SJCRH30 (cell line): ENCODE results near the gene GALNT7. TPM values are rescaled to one million over a fixed set of nuclear protein-coding genes. Genes with fewer than 3 reads are reported as not detected.

Experiments
- DNase-seq, 2 experiments: peaks; one replicate each; pipeline ENCODE4 v3.0.0-alpha.2; 2015 to 2020
- H3K27ac ChIP-seq: fragments of 250-450 bp; sonication (Bioruptor Pico); 2 replicates; pipeline ENCODE4 v1.5.1; 2020; ENCODE audit warnings: mild to moderate bottlenecking, moderate library complexity
- H3K27me3 ChIP-seq: fragments of 250-450 bp; sonication (Bioruptor Pico); 2 replicates; pipeline ENCODE4 v1.5.1; 2020; ENCODE audit warnings: mild to moderate bottlenecking, moderate library complexity
- H3K36me3 ChIP-seq: fragments of 250-450 bp; sonication (Bioruptor Pico); 2 replicates; pipeline ENCODE4 v1.5.1; 2020; ENCODE audit warnings: mild to moderate bottlenecking, moderate library complexity
- H3K4me1 ChIP-seq: fragments of 250-450 bp; sonication (Bioruptor Pico); 2 replicates; pipeline ENCODE4 v1.5.1; 2020; ENCODE audit warnings: mild to moderate bottlenecking, moderate library complexity
- H3K4me3 ChIP-seq: fragments of 250-450 bp; sonication (Bioruptor Pico); 2 replicates; pipeline ENCODE4 v1.5.1; 2020; ENCODE audit warnings: mild to moderate bottlenecking, moderate library complexity
- H3K9me3 ChIP-seq: fragments of 250-450 bp; sonication (Bioruptor Pico); replicated peaks from 2 replicates; pipeline ENCODE4 v1.5.1; 2020; ENCODE audit warnings: mild to moderate bottlenecking, moderate library complexity
- total RNA-seq: library from RNA; depleted of rRNA; stranded (reverse); fragments of >200 nt; shearing (Covaris generic); gene quantifications from 2 replicates; pipeline ENCODE4 v1.2.3, GENCODE V29; 2014

Gene GALNT7
- total RNA-seq, 1 experiment from 2014 or later = 48.4 TPM

DNA sequence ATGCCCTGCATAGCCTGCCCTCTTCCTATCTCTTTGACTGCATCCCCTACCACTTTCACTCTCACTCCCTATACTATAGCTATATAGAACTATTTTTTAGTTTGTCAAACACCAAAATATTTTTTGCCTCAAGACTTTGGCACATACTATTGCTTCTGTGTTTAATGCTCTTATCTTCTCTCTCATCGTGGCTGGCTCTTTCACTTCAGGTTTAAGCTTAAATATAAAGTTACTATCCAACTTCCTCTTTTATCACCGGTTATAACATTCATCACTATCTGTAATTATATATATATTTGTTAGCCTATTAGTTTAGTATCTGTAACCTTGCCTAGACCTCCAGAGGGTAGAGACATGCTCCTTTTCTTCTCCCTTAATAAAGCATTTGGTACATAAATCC, 177.0 kb downstream of the GALNT7 start:
- Histone ChIP-seq H3K9me3 (no peaks in the 10 kb centered on the region), H3K27me3 (no peaks in the 10 kb centered on the region), H3K27ac (0 out of 2 replicates have a peak overlapping the region, but pooled peaks have one; percentile 12), H3K4me3 (no peak overlapping the region), H3K36me3 (no peaks in the 10 kb centered on the region), H3K4me1 (peaks cover 9% of the 10 kb centered on the region)
- no peak for DNase-seq

- Histone ChIP-seq H3K27ac (peak overlapping the region; percentile 60), H3K9me3 (no peaks in the 10 kb centered on the region), H3K4me3 (no peak overlapping the region), H3K4me1 (peaks cover 9% of the 10 kb centered on the region), H3K36me3 (no peaks in the 10 kb centered on the region), H3K27me3 (no peaks in the 10 kb centered on the region)
- DNase-seq = peak in 1 of 2 experiments; percentile 57
Measured at GRCh38 chr4:173346074-173346473, 177.5 kb downstream of the GALNT7 start.

- DNase-seq = no peak
- no peaks in the 10 kb centered on the region for H3K36me3 ChIP-seq
- no peaks in the 10 kb centered on the region for H3K27me3 ChIP-seq
- H3K4me3 ChIP-seq = no peak overlapping the region
- H3K4me1 ChIP-seq = peaks cover 9% of the 10 kb centered on the region
- no peak overlapping the region for H3K27ac ChIP-seq
- H3K9me3 ChIP-seq = no peaks in the 10 kb centered on the region
Measured at GRCh38 chr4:173347467-173347866, 178.9 kb downstream of the GALNT7 start.

GRCh38 chr4:173357939-173358338, 189.3 kb downstream of the GALNT7 start:
- no peak overlapping the region for H3K27ac ChIP-seq

GRCh38 chr4:173360587-173361221, 192.1 kb downstream of the GALNT7 start:
- H3K27ac ChIP-seq = no peak overlapping the region
- no peaks in the 10 kb centered on the region for H3K9me3 ChIP-seq
- H3K36me3 ChIP-seq = no peaks in the 10 kb centered on the region
- H3K4me1 ChIP-seq = no peaks in the 10 kb centered on the region
- H3K4me3 ChIP-seq = no peak overlapping the region
- H3K27me3 ChIP-seq = no peaks in the 10 kb centered on the region
- DNase-seq = peak in 1 of 2 experiments; percentile 7

More at GRCh38 chr4:173357939-173358338, 189.3 kb downstream of the GALNT7 start:
- Histone ChIP-seq H3K4me1 (no peaks in the 10 kb centered on the region), H3K9me3 (no peaks in the 10 kb centered on the region), H3K36me3 (no peaks in the 10 kb centered on the region), H3K27me3 (no peaks in the 10 kb centered on the region), H3K4me3 (no peak overlapping the region)
- DNase-seq = no peak

DNA sequence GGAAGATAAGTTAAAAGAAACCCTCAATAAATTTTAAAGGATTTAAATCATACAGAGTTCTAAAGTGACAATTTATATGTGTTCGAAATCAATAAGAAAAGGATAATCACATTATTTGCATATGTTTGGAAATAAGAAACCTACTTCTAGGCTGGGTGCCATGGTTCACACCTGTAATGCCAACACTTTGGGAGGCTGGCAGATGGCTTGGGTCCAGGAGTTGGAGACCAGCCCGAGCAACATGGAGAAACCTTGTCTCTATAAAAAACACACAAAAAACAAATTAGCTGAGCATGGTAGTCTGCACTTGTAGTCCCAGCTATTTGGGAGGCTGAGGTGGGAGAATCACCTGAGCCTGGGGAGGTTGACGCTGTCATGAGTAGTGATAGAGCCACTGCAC, 194.1 kb downstream of the GALNT7 start:
- Histone ChIP-seq H3K4me1 (no peaks in the 10 kb centered on the region), H3K4me3 (no peak overlapping the region), H3K27ac (no peak overlapping the region), H3K9me3 (no peaks in the 10 kb centered on the region), H3K27me3 (no peaks in the 10 kb centered on the region), H3K36me3 (no peaks in the 10 kb centered on the region)
- DNase-seq = no peak

DNA sequence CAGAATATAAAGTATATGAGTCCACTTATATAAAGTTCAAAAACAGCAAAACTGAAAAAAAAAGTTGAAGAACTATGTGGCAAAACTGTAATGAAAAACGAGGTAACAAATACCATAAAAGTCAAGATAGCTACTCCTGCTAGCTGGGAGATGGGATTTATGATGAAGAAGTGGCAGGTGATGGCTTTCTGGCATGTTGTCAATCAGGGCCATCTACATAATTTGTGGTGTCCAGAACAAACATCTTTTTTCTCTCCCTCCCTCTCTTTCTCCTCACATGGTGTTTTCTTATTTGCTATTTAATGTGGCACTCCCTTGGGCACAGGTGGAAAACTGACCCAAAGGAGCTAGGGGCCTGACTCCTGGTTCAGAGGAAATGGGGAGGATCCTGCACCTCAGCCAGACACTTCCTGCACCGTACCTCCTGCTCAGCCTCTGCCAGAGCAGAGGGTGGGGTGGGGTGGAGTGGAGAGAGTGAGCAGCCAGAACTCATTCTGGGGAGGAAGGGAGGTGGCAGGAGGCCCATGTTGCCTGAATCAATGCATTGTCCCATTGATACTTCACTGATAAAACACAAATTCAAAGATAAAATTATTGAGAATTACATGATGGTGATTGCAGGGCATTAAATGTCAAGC, 196.9 kb downstream of the GALNT7 start:
- no peak for DNase-seq
- Histone ChIP-seq H3K4me1 (no peaks in the 10 kb centered on the region), H3K9me3 (no peaks in the 10 kb centered on the region), H3K27ac (no peak overlapping the region), H3K4me3 (no peak overlapping the region), H3K36me3 (no peaks in the 10 kb centered on the region), H3K27me3 (no peaks in the 10 kb centered on the region)

- DNase-seq = no peak
- Histone ChIP-seq H3K27ac (no peak overlapping the region), H3K36me3 (no peaks in the 10 kb centered on the region), H3K27me3 (no peaks in the 10 kb centered on the region), H3K4me1 (no peaks in the 10 kb centered on the region), H3K9me3 (no peaks in the 10 kb centered on the region), H3K4me3 (no peak overlapping the region)
Measured at GRCh38 chr4:173367285-173367684, 198.7 kb downstream of the GALNT7 start.

DNA sequence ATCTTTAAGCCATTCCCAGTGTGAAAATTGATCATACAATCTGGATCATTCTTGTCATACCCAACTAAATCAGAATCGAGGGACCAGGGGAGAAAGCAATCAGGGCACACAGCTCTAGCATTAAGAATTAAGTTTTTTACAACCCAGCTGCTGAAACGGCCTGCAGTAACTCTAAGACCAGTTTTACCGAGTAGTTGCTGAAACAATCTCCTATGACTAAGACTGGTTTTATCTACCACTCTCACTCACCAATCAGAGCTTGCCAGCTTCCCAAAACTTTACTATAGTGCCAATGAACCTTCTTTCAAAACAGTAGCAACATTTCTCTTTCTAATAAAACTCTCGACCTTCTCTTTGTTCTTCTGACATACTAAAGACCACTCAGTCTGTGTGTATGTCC, 199.3 kb downstream of the GALNT7 start:
- no peak for DNase-seq
- Histone ChIP-seq H3K27ac (no peak overlapping the region), H3K4me1 (no peaks in the 10 kb centered on the region), H3K9me3 (no peaks in the 10 kb centered on the region), H3K36me3 (no peaks in the 10 kb centered on the region), H3K27me3 (no peaks in the 10 kb centered on the region), H3K4me3 (no peak overlapping the region)

DNA sequence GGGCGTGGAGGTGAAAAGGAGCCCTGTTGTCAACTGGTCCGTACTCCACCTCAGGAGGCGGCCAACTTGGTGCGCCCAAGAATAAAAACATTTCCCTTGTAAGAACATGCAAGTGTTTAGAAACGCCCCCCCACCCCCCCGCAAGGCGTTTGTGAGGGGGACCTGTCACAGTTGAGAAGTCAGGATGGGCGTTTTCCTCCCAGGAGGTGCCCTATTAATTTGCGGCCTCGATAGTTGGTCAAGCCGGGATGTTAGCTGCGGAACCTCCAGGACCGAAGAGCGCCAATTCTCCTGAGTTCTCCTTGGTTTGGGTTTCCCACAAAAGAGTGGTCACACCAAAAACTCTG, 201.5 kb downstream of the GALNT7 start:
- no peaks in the 10 kb centered on the region for H3K9me3 ChIP-seq
- peaks cover 3% of the 10 kb centered on the region; the same call in 1 of the 2 replicates for H3K36me3 ChIP-seq
- no peaks in the 10 kb centered on the region for H3K4me1 ChIP-seq
- H3K27me3 ChIP-seq = no peaks in the 10 kb centered on the region
- DNase-seq = no peak
- peak overlapping the region; percentile 95 for H3K4me3 ChIP-seq
- H3K27ac ChIP-seq = peak overlapping the region; percentile 66

DNA sequence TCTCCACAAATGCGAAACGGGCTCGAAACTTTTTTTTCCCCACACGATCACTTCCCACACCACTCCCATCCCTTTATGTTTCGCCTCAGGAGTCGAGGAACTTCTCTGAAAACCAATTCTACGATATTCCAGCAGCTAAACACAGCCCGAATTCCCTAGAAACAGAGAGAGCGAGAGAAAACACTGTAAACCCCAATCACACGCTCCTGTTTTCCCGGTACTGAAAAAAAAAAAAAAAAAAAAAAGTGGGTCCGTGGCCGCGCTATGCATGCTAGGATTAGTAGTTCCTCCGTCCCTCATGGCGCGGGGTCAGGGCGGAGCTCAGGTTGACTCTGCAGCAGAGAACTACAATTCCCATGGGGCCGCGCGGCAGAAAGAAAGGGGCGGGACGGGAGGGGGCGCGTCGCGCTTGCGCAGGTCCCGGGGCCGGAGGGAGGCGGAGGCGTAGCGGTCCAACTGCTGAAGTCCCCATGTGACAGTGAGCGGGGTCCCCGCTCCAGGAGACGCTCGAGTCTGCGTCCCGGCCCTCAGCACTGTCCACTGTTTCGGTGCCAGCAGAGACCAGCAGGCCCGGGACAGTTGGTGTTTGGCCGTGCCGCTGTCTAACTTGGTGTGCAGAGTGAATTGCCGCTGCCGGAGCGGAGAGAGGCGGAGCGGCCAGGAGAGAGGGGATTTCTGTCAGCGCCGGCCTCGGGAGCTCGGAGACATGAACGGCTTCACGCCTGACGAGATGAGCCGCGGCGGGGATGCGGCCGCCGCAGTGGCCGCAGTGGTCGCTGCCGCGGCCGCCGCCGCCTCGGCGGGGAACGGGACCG, 202.1 kb downstream of the GALNT7 start, which contains the start of gene SAP30:
Gene SAP30, plus strand, starts transcription at position 478 of the 815 bp plus-strand sequence. Its CDS starts 229 bp downstream, at position 707.
- peak within 1 kb of the TSS; percentile 68 for H3K27ac ChIP-seq
- peaks cover 3% of the 10 kb centered on the region; the same call in 1 of the 2 replicates for H3K36me3 ChIP-seq
- H3K9me3 ChIP-seq = no peaks in the 10 kb centered on the region
- peak; percentile 94 to 95 for DNase-seq
- H3K27me3 ChIP-seq = no peaks in the 10 kb centered on the region
- peak within 1 kb of the TSS; percentile 95 for H3K4me3 ChIP-seq
- H3K4me1 ChIP-seq = no peaks in the 10 kb centered on the region

DNA sequence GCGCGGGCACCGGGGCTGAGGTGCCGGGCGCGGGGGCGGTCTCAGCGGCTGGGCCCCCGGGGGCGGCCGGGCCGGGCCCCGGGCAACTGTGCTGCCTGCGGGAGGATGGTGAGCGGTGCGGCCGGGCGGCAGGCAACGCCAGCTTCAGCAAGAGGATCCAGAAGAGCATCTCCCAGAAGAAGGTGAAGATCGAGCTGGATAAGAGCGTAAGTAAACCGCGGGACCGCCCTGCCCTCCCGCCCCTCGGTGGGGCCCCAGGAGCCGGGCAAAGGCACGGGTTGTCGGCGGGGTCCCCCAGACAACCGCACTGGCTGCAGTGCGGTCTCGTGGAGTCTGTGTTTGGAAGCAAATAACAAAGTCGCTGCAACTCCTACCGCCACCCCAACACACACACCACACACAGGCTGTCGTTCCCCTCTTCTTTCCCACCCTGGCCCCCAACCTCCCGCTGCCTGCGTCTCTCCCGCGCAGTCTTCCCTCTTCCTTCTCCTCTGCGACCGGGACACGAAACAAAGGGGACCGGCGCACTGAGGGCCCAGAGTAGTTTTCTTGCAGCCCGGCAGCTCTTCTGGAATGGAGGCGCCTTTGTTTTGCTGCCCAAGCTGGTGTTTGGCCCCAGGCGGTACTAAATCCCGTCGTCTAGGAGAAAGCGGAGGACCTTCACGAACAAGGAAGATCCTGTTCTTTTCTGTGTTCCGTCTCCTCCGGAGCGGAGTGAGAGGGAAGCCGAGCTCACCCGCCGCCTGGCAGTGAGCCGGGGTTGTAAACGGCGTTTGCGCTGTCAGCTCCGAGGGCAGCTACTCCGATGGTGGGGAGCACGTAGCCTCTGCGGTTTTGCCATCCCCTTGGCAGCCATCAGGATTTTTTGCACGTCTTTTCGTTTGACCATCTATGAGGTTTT, 202.9 kb downstream of the GALNT7 start:
- Histone ChIP-seq H3K27me3 (no peaks in the 10 kb centered on the region), H3K27ac (peak overlapping the region; percentile 68), H3K36me3 (peaks cover 5% of the 10 kb centered on the region; the same call in 1 of the 2 replicates), H3K4me1 (no peaks in the 10 kb centered on the region), H3K4me3 (peak overlapping the region; percentile 95), H3K9me3 (no peaks in the 10 kb centered on the region)
- DNase-seq = peak; percentile 59 to 66
